NB4 (cell line): ENCODE measurements around the gene ETV6.

Source experiments
- DNase-seq: peaks from one replicate; pipeline ENCODE4 v3.0.0; 2010; ENCODE audit warnings: low read depth
- H3K4me3 ChIP-seq: one replicate; pipeline ENCODE4 v1.5.1; 2011; ENCODE audit warnings: mild to moderate bottlenecking, low read depth, low read length, moderate library complexity
- MYC ChIP-seq: IDR thresholded peaks from 2 replicates; pipeline ENCODE4 v1.6.1; 2011; ENCODE audit warnings: low read depth, low read length
- POLR2A ChIP-seq: IDR thresholded peaks from 2 replicates; pipeline ENCODE4 v1.6.1; 2011; ENCODE audit warnings: mild to moderate bottlenecking; ENCODE audit not compliant: insufficient read length; ENCODE audit errors: extremely low read depth
- TF ChIP-seq, protein P1 (sequence below): IDR thresholded peaks from one replicate; pipeline ENCODE4 v1.5.1; 2012; ENCODE audit warnings: low read depth, low read length
- TF ChIP-seq, protein P2 (sequence below): IDR thresholded peaks from 2 replicates; pipeline ENCODE4 v1.6.1; 2011; ENCODE audit warnings: low read depth, low read length

Gene ETV6

GRCh38 chr12:11712491-11712890, 63.0 kb downstream of the ETV6 start:
- H3K4me3 ChIP-seq = no peak overlapping the region
- no peak for DNase-seq
- TF ChIP-seq, protein P1, sequence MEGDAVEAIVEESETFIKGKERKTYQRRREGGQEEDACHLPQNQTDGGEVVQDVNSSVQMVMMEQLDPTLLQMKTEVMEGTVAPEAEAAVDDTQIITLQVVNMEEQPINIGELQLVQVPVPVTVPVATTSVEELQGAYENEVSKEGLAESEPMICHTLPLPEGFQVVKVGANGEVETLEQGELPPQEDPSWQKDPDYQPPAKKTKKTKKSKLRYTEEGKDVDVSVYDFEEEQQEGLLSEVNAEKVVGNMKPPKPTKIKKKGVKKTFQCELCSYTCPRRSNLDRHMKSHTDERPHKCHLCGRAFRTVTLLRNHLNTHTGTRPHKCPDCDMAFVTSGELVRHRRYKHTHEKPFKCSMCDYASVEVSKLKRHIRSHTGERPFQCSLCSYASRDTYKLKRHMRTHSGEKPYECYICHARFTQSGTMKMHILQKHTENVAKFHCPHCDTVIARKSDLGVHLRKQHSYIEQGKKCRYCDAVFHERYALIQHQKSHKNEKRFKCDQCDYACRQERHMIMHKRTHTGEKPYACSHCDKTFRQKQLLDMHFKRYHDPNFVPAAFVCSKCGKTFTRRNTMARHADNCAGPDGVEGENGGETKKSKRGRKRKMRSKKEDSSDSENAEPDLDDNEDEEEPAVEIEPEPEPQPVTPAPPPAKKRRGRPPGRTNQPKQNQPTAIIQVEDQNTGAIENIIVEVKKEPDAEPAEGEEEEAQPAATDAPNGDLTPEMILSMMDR = no peak
- TF ChIP-seq, protein P2, sequence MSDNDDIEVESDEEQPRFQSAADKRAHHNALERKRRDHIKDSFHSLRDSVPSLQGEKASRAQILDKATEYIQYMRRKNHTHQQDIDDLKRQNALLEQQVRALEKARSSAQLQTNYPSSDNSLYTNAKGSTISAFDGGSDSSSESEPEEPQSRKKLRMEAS = no peak
- TF ChIP-seq MYC = no peak
- TF ChIP-seq POLR2A = no peak

DNA sequence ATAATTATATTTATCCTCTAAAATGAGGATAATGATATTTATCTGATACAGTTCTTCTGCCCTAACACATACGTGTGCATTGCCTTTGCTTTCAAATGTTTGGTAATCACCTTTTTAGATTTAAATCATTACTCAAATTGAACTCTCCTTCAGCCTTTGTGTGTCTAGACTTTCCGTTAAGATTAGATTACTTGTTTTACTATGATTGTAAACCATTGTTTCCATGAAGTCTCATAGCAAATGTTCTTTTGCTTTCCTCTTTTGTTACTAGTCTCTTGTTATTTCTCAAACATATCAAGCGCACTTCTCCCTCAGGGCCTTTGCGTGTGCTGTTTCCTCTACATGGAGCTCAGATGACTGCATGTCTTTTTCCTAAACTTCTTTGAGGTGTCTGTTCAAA, 63.7 kb downstream of the ETV6 start:
- DNase-seq = no peak
- TF ChIP-seq MYC (no peak), POLR2A (no peak)
- TF ChIP-seq, protein P2 = no peak

DNA sequence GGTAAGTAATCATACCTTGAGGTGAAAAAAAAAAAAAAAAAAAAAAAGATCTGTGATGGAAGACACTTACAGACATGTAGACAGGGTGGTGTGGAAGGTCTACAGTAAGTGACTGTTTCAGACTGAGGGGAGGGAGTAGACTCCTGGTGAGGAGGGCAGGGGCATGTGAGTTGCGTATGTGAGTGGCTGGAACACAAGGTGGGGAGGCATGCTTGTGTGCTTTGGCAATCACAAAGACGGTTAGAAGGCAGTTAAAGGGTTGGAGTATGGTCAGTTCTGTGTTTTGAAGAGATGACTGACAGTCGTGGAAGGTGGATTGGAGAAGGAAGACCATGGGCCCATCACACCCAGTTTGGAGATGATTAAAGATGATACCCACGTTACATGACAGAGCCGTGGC, 65.2 kb downstream of the ETV6 start:
- no peak for TF ChIP-seq MYC
- TF ChIP-seq, protein P2 = peak; percentile 38; the same call in 1 of the 2 replicates
- TF ChIP-seq POLR2A = no peak
- TF ChIP-seq, protein P1 = no peak
- H3K4me3 ChIP-seq = no peak overlapping the region
- DNase-seq = peak; percentile 69

More for the DNA sequence above, 63.7 kb downstream of the ETV6 start:
- H3K4me3 ChIP-seq = no peak overlapping the region

- H3K4me3 ChIP-seq = no peak overlapping the region
- TF ChIP-seq, protein P2 = no peak
- TF ChIP-seq MYC (no peak), POLR2A (no peak)
- TF ChIP-seq, protein P1 = no peak
- DNase-seq = no peak
Measured at GRCh38 chr12:11715621-11716020, 66.1 kb downstream of the ETV6 start.

- peak; percentile 77 for DNase-seq
- TF ChIP-seq, protein P2 = no peak
- TF ChIP-seq POLR2A (no peak), MYC (no peak)
- TF ChIP-seq, protein P1 = no peak
- H3K4me3 ChIP-seq = no peak overlapping the region
Measured at GRCh38 chr12:11716794-11717518, 67.5 kb downstream of the ETV6 start.

GRCh38 chr12:11717519-11717961, 68.1 kb downstream of the ETV6 start:
- H3K4me3 ChIP-seq = no peak overlapping the region
- DNase-seq = no peak
- TF ChIP-seq MYC = no peak
- TF ChIP-seq, protein P1 = no peak
- no peak for TF ChIP-seq POLR2A
- TF ChIP-seq, protein P2 = no peak
